IMR-90 (cell line): ENCODE results near the gene SLC7A10. TPM values are rescaled to one million over a fixed set of nuclear protein-coding genes. Genes with fewer than 3 reads are reported as not detected.

Experiments
- ATAC-seq: fragments of 200-7000 bp; cut with Tn5 transposase; 2 replicates; pipeline ENCODE4 v1.9.1; 2020; ENCODE audit warnings: low read depth, mild to moderate bottlenecking, moderate library complexity
- BruUV-seq: library from RNA; stranded (reverse); fragments of 400-500 nt; replicated peaks from 2 replicates; lab custom pipeline; 2021; lab: Mats Ljungman, UMichigan
- CTCF ChIA-PET: fragments of 300-600 bp; formaldehyde crosslinking; extraction: SDS; loops from one replicate; lab custom pipeline; 2021; ENCODE audit warnings: antibody characterized with exemption; lab: Yijun Ruan, JAX
- POLR2A ChIA-PET: fragments of 300-600 bp; sonication (Branson Sonifier 250); formaldehyde crosslinking; loops from one replicate; lab custom pipeline; 2022; ENCODE audit warnings: antibody characterized with exemption; ENCODE audit not compliant: unreplicated experiment; lab: Charles Lee
- DNase-seq: peaks from one replicate; pipeline ENCODE4 v3.0.0; 2013
- H2AFZ ChIP-seq: replicated peaks from 2 replicates; pipeline ENCODE3; 2013; ENCODE audit warnings: low read length, mild to moderate bottlenecking; ENCODE audit not compliant: poor library complexity
- H2AK5ac ChIP-seq: 2 replicates; pipeline ENCODE4 v1.6.1; 2013; ENCODE audit warnings: low read depth, low read length, inconsistent platforms
- H2AK9ac ChIP-seq: replicated peaks from 2 replicates; pipeline ENCODE3; 2013; ENCODE audit warnings: mild to moderate bottlenecking, low read depth, low read length, moderate library complexity; ENCODE audit not compliant: poor library complexity
- H2BK120ac ChIP-seq: 2 replicates; pipeline ENCODE4 v1.6.1; 2013; ENCODE audit warnings: low read depth, low read length, inconsistent platforms
- H2BK15ac ChIP-seq: 3 replicates; pipeline ENCODE4 v1.6.1; 2013; ENCODE audit warnings: low read depth, low read length, inconsistent platforms
- H2BK20ac ChIP-seq: 2 replicates; pipeline ENCODE4 v1.6.1; 2013; ENCODE audit warnings: low read depth, mild to moderate bottlenecking, inconsistent platforms, low read length, moderate library complexity
- H2BK5ac ChIP-seq: 2 replicates; pipeline ENCODE4 v1.6.1; 2013; ENCODE audit warnings: mild to moderate bottlenecking, low read depth, low read length, inconsistent platforms; ENCODE audit not compliant: poor library complexity, severe bottlenecking
- H3K14ac ChIP-seq: replicated peaks from 2 replicates; pipeline ENCODE4 v1.6.1; 2013; ENCODE audit warnings: low read depth, low read length, inconsistent platforms
- H3K18ac ChIP-seq: 2 replicates; pipeline ENCODE4 v1.6.1; 2013; ENCODE audit warnings: low read depth, low read length, control low read depth
- H3K23ac ChIP-seq: 2 replicates; pipeline ENCODE4 v1.6.1; 2013; ENCODE audit warnings: low read depth, low read length, inconsistent platforms
- H3K27ac ChIP-seq: 2 replicates; pipeline ENCODE4 v1.5.1; 2013; ENCODE audit warnings: mild to moderate bottlenecking, control low read depth, low read length; ENCODE audit not compliant: insufficient read depth
- H3K27me3 ChIP-seq: 2 replicates; pipeline ENCODE4 v1.6.1; 2013; ENCODE audit warnings: low read length; ENCODE audit not compliant: control insufficient read depth, insufficient read depth
- H3K36me3 ChIP-seq: 2 replicates; pipeline ENCODE4 v1.6.1; 2013; ENCODE audit warnings: low read length, mixed read lengths; ENCODE audit not compliant: control insufficient read depth, insufficient read depth
- H3K4ac ChIP-seq: 2 replicates; pipeline ENCODE4 v1.6.1; 2013; ENCODE audit warnings: low read depth, low read length, inconsistent platforms
- H3K4me1 ChIP-seq: 2 replicates; pipeline ENCODE4 v1.6.1; 2013; ENCODE audit warnings: low read length, mixed read lengths; ENCODE audit not compliant: control insufficient read depth, insufficient read depth
- H3K4me2 ChIP-seq: 2 replicates; pipeline ENCODE4 v1.6.1; 2013; ENCODE audit warnings: low read depth, mild to moderate bottlenecking, control low read depth, low read length, moderate library complexity
- H3K4me3 ChIP-seq: 2 replicates; pipeline ENCODE4 v1.5.1; 2013; ENCODE audit warnings: low read depth, mild to moderate bottlenecking, control low read depth, low read length, moderate library complexity; ENCODE audit not compliant: insufficient read depth
- H3K56ac ChIP-seq: 2 replicates; pipeline ENCODE4 v1.6.1; 2013; ENCODE audit warnings: low read length, inconsistent platforms; ENCODE audit not compliant: insufficient read depth; ENCODE audit errors: extremely low read depth
- H3K79me1 ChIP-seq, 2 experiments: 2 replicates each; pipeline ENCODE4 v1.6.1; 2013; ENCODE audit warnings: low read length in 2 of 2, inconsistent platforms in 1 of 2, low read depth in 1 of 2
- H3K9ac ChIP-seq: 2 replicates; pipeline ENCODE4 v1.6.1; 2013; ENCODE audit warnings: low read depth, low read length, control low read depth
- H3K9me1 ChIP-seq: 2 replicates; pipeline ENCODE4 v1.6.1; 2013; ENCODE audit warnings: low read length, inconsistent platforms; ENCODE audit not compliant: insufficient read depth
- H3K9me3 ChIP-seq: 2 replicates; pipeline ENCODE4 v1.6.1; 2013; ENCODE audit warnings: low read length; ENCODE audit not compliant: control insufficient read depth, insufficient read depth
- H4K20me1 ChIP-seq: 2 replicates; pipeline ENCODE4 v1.6.1; 2013; ENCODE audit warnings: low read length, inconsistent platforms; ENCODE audit not compliant: insufficient read depth
- H4K5ac ChIP-seq: 2 replicates; pipeline ENCODE4 v1.6.1; 2013; ENCODE audit warnings: mild to moderate bottlenecking, low read depth, low read length, control low read depth
- H4K8ac ChIP-seq, 2 experiments: 2 replicates each; pipeline ENCODE4 v1.6.1; 2013; ENCODE audit warnings: low read depth in 2 of 2, low read length in 2 of 2, control low read depth in 1 of 2, inconsistent platforms in 1 of 2
- H4K91ac ChIP-seq: 2 replicates; pipeline ENCODE4 v1.6.1; 2013; ENCODE audit warnings: low read depth, low read length, inconsistent platforms; ENCODE audit not compliant: insufficient read depth
- BHLHE40 ChIP-seq: fragments of 150-350 bp; IDR thresholded peaks from 2 replicates; pipeline ENCODE4 v1.6.1; 2016; ENCODE audit warnings: mild to moderate bottlenecking, low read depth, low read length
- CEBPB ChIP-seq: IDR thresholded peaks from 2 replicates; pipeline ENCODE4 v1.6.1; 2012; ENCODE audit warnings: low read depth, low read length, improper control_type of control experiment
- CHD1 ChIP-seq: IDR thresholded peaks from 2 replicates; pipeline ENCODE4 v1.6.1; 2012; ENCODE audit warnings: low read depth, low read length, improper control_type of control experiment
- CTCF ChIP-seq: conservative IDR thresholded peaks from 2 replicates; pipeline ENCODE4 v1.5.1; 2012; ENCODE audit warnings: mild to moderate bottlenecking, low read depth, low read length, improper control_type of control experiment
- ELK1 ChIP-seq: fragments of 150-350 bp; IDR thresholded peaks from 2 replicates; pipeline ENCODE4 v1.6.1; 2016; ENCODE audit warnings: low read depth, mild to moderate bottlenecking, low read length, moderate library complexity, borderline replicate concordance
- FOS ChIP-seq: fragments of 150-350 bp; IDR thresholded peaks from 2 replicates; pipeline ENCODE4 v1.6.1; 2016; ENCODE audit warnings: low read depth, low read length
- MAFK ChIP-seq: IDR thresholded peaks from 2 replicates; pipeline ENCODE4 v1.6.1; 2012; ENCODE audit warnings: low read depth, low read length, improper control_type of control experiment
- MAZ ChIP-seq: IDR thresholded peaks from 2 replicates; pipeline ENCODE4 v1.6.1; 2012; ENCODE audit warnings: low read depth, mild to moderate bottlenecking, low read length, improper control_type of control experiment, moderate library complexity, borderline replicate concordance
- MXI1 ChIP-seq: IDR thresholded peaks from 2 replicates; pipeline ENCODE4 v1.6.1; 2012; ENCODE audit warnings: low read depth, mild to moderate bottlenecking, low read length, moderate library complexity, borderline replicate concordance
- NFE2L2 ChIP-seq: fragments of 150-350 bp; IDR thresholded peaks from 2 replicates; pipeline ENCODE4 v1.6.1; 2016; ENCODE audit warnings: low read depth, mild to moderate bottlenecking, low read length
- POLR2A ChIP-seq: IDR thresholded peaks from 2 replicates; pipeline ENCODE4 v1.6.1; 2012; ENCODE audit warnings: mild to moderate bottlenecking, low read depth, low read length
- RAD21 ChIP-seq: IDR thresholded peaks from 2 replicates; pipeline ENCODE4 v1.6.1; 2012; ENCODE audit warnings: low read length, improper control_type of control experiment
- RCOR1 ChIP-seq: IDR thresholded peaks from 2 replicates; pipeline ENCODE4 v1.6.1; 2012; ENCODE audit warnings: mild to moderate bottlenecking, low read length, improper control_type of control experiment; ENCODE audit not compliant: insufficient replicate concordance
- RFX5 ChIP-seq: IDR thresholded peaks from 2 replicates; pipeline ENCODE4 v1.8.0; 2012; ENCODE audit warnings: low read depth, mild to moderate bottlenecking, low read length, moderate library complexity
- SMC3 ChIP-seq: fragments of 150-350 bp; IDR thresholded peaks from 2 replicates; pipeline ENCODE4 v1.6.1; 2016; ENCODE audit warnings: low read depth, mild to moderate bottlenecking, antibody characterized with exemption, low read length, moderate library complexity
- USF2 ChIP-seq: fragments of 150-350 bp; IDR thresholded peaks from 2 replicates; pipeline ENCODE4 v1.6.1; 2017; ENCODE audit warnings: mild to moderate bottlenecking, antibody characterized with exemption, low read length, low read depth
- WGBS, 2 experiments: methylation state at CpG; one replicate each; pipeline versions ENCODE4 v1.1.5 to v1.1.7; 2013; ENCODE audit warnings: missing lambda C conversion rate in 2 of 2; ENCODE audit not compliant: insufficient read length in 1 of 2; ENCODE audit errors: extremely low coverage in 2 of 2; 5-methylcytosine and 5-hydroxymethylcytosine counted together
- dilution Hi-C: fragments of 300-500 bp; cut with HindIII; formaldehyde crosslinking; loops from one replicate; pipeline ENCODE4 v1.14.3; 2018; ENCODE audit warnings: low sequenced_read_pairs; ENCODE audit not compliant: unreplicated experiment
- in situ Hi-C: fragments of 300-500 bp; cut with MboI; formaldehyde crosslinking; loops from 3 replicates; pipeline ENCODE4 v1.14.3; 2019; ENCODE audit warnings: low sequenced_read_pairs, inconsistent platforms, mixed read lengths
- intact Hi-C: fragments of 100-400 bp; cut with micrococcal nuclease; formaldehyde crosslinking; loops from 2 replicates; pipeline ENCODE4 v1.10.0; 2022
- polyA plus RNA-seq, 3 experiments: library from polyadenylated mRNA; depleted of rRNA; stranded (reverse); fragments of >200 nt; gene quantifications; 2 replicates each; pipeline ENCODE4 v1.2.3, GENCODE V29; 2012; ENCODE audit warnings: low replicate concordance in 1 of 3
- total RNA-seq: library from RNA; depleted of rRNA; stranded (reverse); fragments of >200 nt; gene quantifications from 2 replicates; pipeline ENCODE4 v1.2.3, GENCODE V29; 2012

The SLC7A10 gene
- total and polyA plus RNA-seq, 2 of the 4 experiments (the other 2 are of a cell fraction) = not detected

- Histone ChIP-seq H2AK5ac (no peak overlapping the region), H3K9ac (no peak overlapping the region), H3K9me3 (no peaks in the 10 kb centered on the region), H3K56ac (no peak overlapping the region), H4K20me1 (no peaks in the 10 kb centered on the region), H3K4ac (no peak overlapping the region), H4K8ac (no peak overlapping the region), H3K36me3 (no peaks in the 10 kb centered on the region), H2AK9ac (no peak overlapping the region), H3K9me1 (no peaks in the 10 kb centered on the region), H3K4me3 (no peak overlapping the region), H4K5ac (no peak overlapping the region), H3K23ac (no peak overlapping the region), H2BK15ac (no peak overlapping the region), H3K14ac (no peak overlapping the region), H2BK5ac (no peak overlapping the region), H3K27me3 (peaks cover 10% of the 10 kb centered on the region; the same call in 1 of the 2 replicates), H3K18ac (no peak overlapping the region), H2BK20ac (no peak overlapping the region), H3K27ac (no peak overlapping the region), H3K79me1 (no peaks in the 10 kb centered on the region), H2BK120ac (no peak overlapping the region), H2AFZ (no peak overlapping the region), H3K4me2 (no peak overlapping the region), H4K91ac (no peak overlapping the region), H3K4me1 (no peaks in the 10 kb centered on the region)
- in situ Hi-C loops = loop anchor here (10.0 kb wide), 1 partner anchor 55 kb away; the partner anchor contains the start of gene WDR88
- ChIA-PET CTCF (no interaction called here), POLR2A (no interaction called here)
- dilution Hi-C loops = no loop called here
- no TSS peak for BruUV-seq
- no peak for ATAC-seq
- intact Hi-C loops = no loop called here
- DNase-seq = no peak
- no CpG with 5 or more reads among the region's 1 CpG for WGBS, 2 experiments
- no peak for TF ChIP-seq RCOR1
- TF ChIP-seq NFE2L2 = no peak
- no peak for TF ChIP-seq ELK1
- no peak for TF ChIP-seq MXI1
- no peak for TF ChIP-seq RFX5
- TF ChIP-seq USF2 = no peak
- no peak for TF ChIP-seq RAD21
- TF ChIP-seq CHD1 = no peak
- TF ChIP-seq CEBPB = no peak
- TF ChIP-seq SMC3 = no peak
- no peak for TF ChIP-seq CTCF
- no peak for TF ChIP-seq MAZ
- TF ChIP-seq BHLHE40 = no peak
- TF ChIP-seq MAFK = no peak
- TF ChIP-seq POLR2A = no peak
- no peak for TF ChIP-seq FOS
These were observed 36.2 kb downstream of the SLC7A10 start for GRCh38 chr19:33189453-33189852.
